Natural killer cell (primary cell): ENCODE measurements around the gene FGD4. TPM values are rescaled to one million over a fixed set of nuclear protein-coding genes. Genes with fewer than 3 reads are reported as not detected.

ENCODE experiments used
- ATAC-seq, 3 donors: fragments of 150-1000 bp in 2 of 3; fragments of 200-7000 bp in 1 of 3; cut with Tn5 transposase; 1 replicate in 1 of 3; 2 replicates in 2 of 3; pipeline ENCODE4 v1.10.0; 2021; ENCODE audit warnings: mild to moderate bottlenecking in 2 of 3, moderate library complexity in 2 of 3
- DNase-seq, 2 donors: peaks; one replicate each; pipeline versions ENCODE4 v3.0.0 to v3.0.0-alpha.2; 2013 to 2021; ENCODE audit warnings: mixed read lengths in 1 of 2
- H3K27ac ChIP-seq: one replicate; pipeline ENCODE4 v1.5.1; 2013; ENCODE audit warnings: mild to moderate bottlenecking, low read length
- H3K27me3 ChIP-seq: one replicate; pipeline ENCODE4 v1.6.1; 2013; ENCODE audit warnings: low read length; ENCODE audit not compliant: control insufficient read depth, insufficient read depth
- H3K36me3 ChIP-seq: one replicate; pipeline ENCODE4 v1.6.1; 2013; ENCODE audit warnings: low read length; ENCODE audit not compliant: control insufficient read depth, insufficient read depth
- H3K4me1 ChIP-seq: one replicate; pipeline ENCODE4 v1.6.1; 2013; ENCODE audit warnings: low read length; ENCODE audit not compliant: control insufficient read depth, insufficient read depth
- H3K4me3 ChIP-seq: one replicate; pipeline ENCODE4 v1.5.1; 2013; ENCODE audit warnings: low read length
- H3K9me3 ChIP-seq: one replicate; pipeline ENCODE4 v1.6.1; 2013; ENCODE audit warnings: low read length; ENCODE audit not compliant: control insufficient read depth, insufficient read depth
- H3K27ac Mint-ChIP-seq, 2 donors: one replicate each; pipeline ENCODE4 v1.8.0; 2022; ENCODE audit warnings: mild to moderate bottlenecking in 2 of 2, mixed read lengths in 2 of 2, moderate library complexity in 1 of 2
- H3K27me3 Mint-ChIP-seq, 2 donors: one replicate each; pipeline ENCODE4 v1.8.0; 2022; ENCODE audit warnings: low read depth in 2 of 2, mixed read lengths in 2 of 2
- H3K36me3 Mint-ChIP-seq: one replicate; pipeline ENCODE4 v1.8.0; 2022; ENCODE audit warnings: mixed read lengths
- H3K4me1 Mint-ChIP-seq, 2 donors: one replicate each; pipeline ENCODE4 v1.8.0; 2022; ENCODE audit warnings: mixed read lengths in 2 of 2
- H3K4me3 Mint-ChIP-seq: one replicate; pipeline ENCODE4 v1.8.0; 2022; ENCODE audit warnings: mild to moderate bottlenecking, moderate library complexity, mixed read lengths
- H3K9me3 Mint-ChIP-seq, 2 donors: one replicate each; pipeline ENCODE4 v1.8.0; 2022; ENCODE audit warnings: mixed read lengths in 2 of 2
- CTCF ChIP-seq: fragments of 200-600 bp; IDR thresholded peaks from one replicate; pipeline ENCODE4 v1.8.0; 2022; ENCODE audit warnings: antibody characterized with exemption
- WGBS: methylation state at CpG from one replicate; pipeline ENCODE4 v1.1.7; 2013; ENCODE audit warnings: missing lambda C conversion rate; ENCODE audit not compliant: insufficient coverage; 5-methylcytosine and 5-hydroxymethylcytosine counted together
- intact Hi-C: fragments of 100-400 bp; cut with micrococcal nuclease; formaldehyde crosslinking; loops from one replicate; pipeline ENCODE4 v1.14.2; 2022
- total RNA-seq, 4 donors: library from RNA; stranded (reverse); fragments of 120-200 nt in 1 of 4; gene quantifications; one replicate each; pipeline versions ENCODE4 v1.2.3 to v1.2.4, GENCODE V29; 2013 to 2022

FGD4 gene
- total RNA-seq, 3 donors from 2014 or later (not counting 1 experiment from before 2014, with no cell fraction given) = 0.68 to 3.5 (median 2.1) TPM

GRCh38 chr12:32659908-32660440, 260.6 kb downstream of the FGD4 start:
- Histone ChIP-seq H3K27me3 (no peaks in the 10 kb centered on the region), H3K4me3 (no peak overlapping the region), H3K4me1 (peaks cover 2% of the 10 kb centered on the region), H3K9me3 (no peaks in the 10 kb centered on the region), H3K27ac (no peak overlapping the region), H3K36me3 (no peaks in the 10 kb centered on the region)
- Mint-ChIP-seq H3K9me3 (no peaks in the 10 kb centered on the region), H3K36me3 (no peaks in the 10 kb centered on the region), H3K4me3 (no peak overlapping the region), H3K27ac (no peak overlapping the region), H3K4me1 (no peaks in the 10 kb centered on the region), H3K27me3 (peaks cover 0 to 2% of the 10 kb centered on the region in 2 donors)
- WGBS = 85% methylated on average over 6 of the region's 6 CpGs
- intact Hi-C loops = no loop called here
- DNase-seq = no peak
- no peak for TF ChIP-seq CTCF
- no peak for ATAC-seq

GRCh38 chr12:32661706-32662105, 262.3 kb downstream of the FGD4 start:
- DNase-seq (no peak), ATAC-seq (no peak)
- H3K27ac Mint-ChIP-seq = no peak overlapping the region
- H3K9me3 Mint-ChIP-seq = no peaks in the 10 kb centered on the region
- intact Hi-C loops = no loop called here
- H3K27ac ChIP-seq = no peak overlapping the region
- no peak overlapping the region for H3K4me3 ChIP-seq
- H3K9me3 ChIP-seq = no peaks in the 10 kb centered on the region
- peaks cover 0 to 2% of the 10 kb centered on the region in 2 donors for H3K27me3 Mint-ChIP-seq
- no peak overlapping the region for H3K4me3 Mint-ChIP-seq
- H3K4me1 Mint-ChIP-seq = no peaks in the 10 kb centered on the region
- WGBS = 84% methylated on average over 7 of the region's 7 CpGs
- H3K36me3 Mint-ChIP-seq = no peaks in the 10 kb centered on the region
- peaks cover 2% of the 10 kb centered on the region for H3K4me1 ChIP-seq
- H3K36me3 ChIP-seq = no peaks in the 10 kb centered on the region
- TF ChIP-seq CTCF = no peak
- H3K27me3 ChIP-seq = no peaks in the 10 kb centered on the region

- H3K4me3 ChIP-seq = no peak overlapping the region
- no peak for TF ChIP-seq CTCF
- H3K4me3 Mint-ChIP-seq = no peak overlapping the region
- peaks cover 2% of the 10 kb centered on the region for H3K4me1 ChIP-seq
- H3K36me3 Mint-ChIP-seq = no peaks in the 10 kb centered on the region
- ATAC-seq (no peak), DNase-seq (no peak)
- no peaks in the 10 kb centered on the region for H3K9me3 ChIP-seq
- no peaks in the 10 kb centered on the region for H3K27me3 ChIP-seq
- H3K4me1 Mint-ChIP-seq = no peaks in the 10 kb centered on the region
- no peak overlapping the region for H3K27ac Mint-ChIP-seq
- 78% methylated on average over 2 of the region's 2 CpGs for WGBS
- H3K27me3 Mint-ChIP-seq = peaks cover 0 to 2% of the 10 kb centered on the region in 2 donors
- intact Hi-C loops = no loop called here
- H3K9me3 Mint-ChIP-seq = no peaks in the 10 kb centered on the region
- no peaks in the 10 kb centered on the region for H3K36me3 ChIP-seq
- no peak overlapping the region for H3K27ac ChIP-seq
Measured at GRCh38 chr12:32662665-32663064, 263.3 kb downstream of the FGD4 start.

- H3K27me3 ChIP-seq = no peaks in the 10 kb centered on the region
- intact Hi-C loops = no loop called here
- Mint-ChIP-seq H3K36me3 (no peaks in the 10 kb centered on the region), H3K27me3 (peaks cover 0 to 4% of the 10 kb centered on the region in 2 donors), H3K9me3 (no peaks in the 10 kb centered on the region), H3K4me3 (peak overlapping the region; percentile 56), H3K4me1 (no peaks in the 10 kb centered on the region), H3K27ac (no peak overlapping the region)
- 90% methylated on average over 14 of the region's 14 CpGs for WGBS
- H3K27ac ChIP-seq = no peak overlapping the region
- no peaks in the 10 kb centered on the region for H3K36me3 ChIP-seq
- no peak for ATAC-seq
- no peaks in the 10 kb centered on the region for H3K4me1 ChIP-seq
- no peaks in the 10 kb centered on the region for H3K9me3 ChIP-seq
- no peak for DNase-seq
- no peak overlapping the region for H3K4me3 ChIP-seq
- TF ChIP-seq CTCF = no peak
Measured at GRCh38 chr12:32666018-32666417, 266.7 kb downstream of the FGD4 start.
